Parathyroid adenoma (tissue), 2 donors: ENCODE data around the gene C14orf39.

Source experiments
- H2AFZ ChIP-seq: fragments of 300-600 bp; sonication (generic); one replicate; pipeline ENCODE4 v1.7.0; 2017; ENCODE audit warnings: antibody characterized with exemption, mild to moderate bottlenecking
- H3K27ac ChIP-seq: fragments of 300-600 bp; sonication (generic); one replicate; pipeline ENCODE4 v1.7.0; 2017
- H3K27me3 ChIP-seq: fragments of 300-600 bp; sonication (generic); one replicate; pipeline ENCODE4 v1.7.0; 2017; ENCODE audit warnings: low read length; ENCODE audit not compliant: control insufficient read depth, insufficient read depth
- H3K36me3 ChIP-seq: fragments of 300-600 bp; sonication (generic); one replicate; pipeline ENCODE4 v1.7.0; 2017; ENCODE audit warnings: low read length; ENCODE audit not compliant: control insufficient read depth, insufficient read depth
- H3K4me1 ChIP-seq: fragments of 300-600 bp; sonication (generic); one replicate; pipeline ENCODE4 v1.7.0; 2017; ENCODE audit warnings: control low read depth
- H3K4me2 ChIP-seq: fragments of 300-600 bp; sonication (generic); one replicate; pipeline ENCODE4 v1.7.0; 2017; ENCODE audit warnings: low read length
- H3K4me3 ChIP-seq: fragments of 300-600 bp; sonication (generic); one replicate; pipeline ENCODE4 v1.7.0; 2017; ENCODE audit warnings: low read depth, low read length
- H3K79me2 ChIP-seq: fragments of 300-600 bp; sonication (generic); one replicate; pipeline ENCODE4 v1.7.0; 2017; ENCODE audit warnings: control low read depth
- H3K9ac ChIP-seq: fragments of 300-600 bp; sonication (generic); one replicate; pipeline ENCODE4 v1.7.0; 2017; ENCODE audit warnings: mild to moderate bottlenecking
- H3K9me3 ChIP-seq: fragments of 300-600 bp; sonication (generic); one replicate; pipeline ENCODE4 v1.7.0; 2017; ENCODE audit warnings: low read length; ENCODE audit not compliant: control insufficient read depth
- TF ChIP-seq, protein P1 (sequence below): fragments of 300-600 bp; sonication (generic); IDR thresholded peaks from one replicate; pipeline ENCODE4 v1.7.0; 2017; ENCODE audit warnings: antibody characterized with exemption, mild to moderate bottlenecking
- donor health status: primary hyperparathyroidism.

The C14orf39 gene

DNA sequence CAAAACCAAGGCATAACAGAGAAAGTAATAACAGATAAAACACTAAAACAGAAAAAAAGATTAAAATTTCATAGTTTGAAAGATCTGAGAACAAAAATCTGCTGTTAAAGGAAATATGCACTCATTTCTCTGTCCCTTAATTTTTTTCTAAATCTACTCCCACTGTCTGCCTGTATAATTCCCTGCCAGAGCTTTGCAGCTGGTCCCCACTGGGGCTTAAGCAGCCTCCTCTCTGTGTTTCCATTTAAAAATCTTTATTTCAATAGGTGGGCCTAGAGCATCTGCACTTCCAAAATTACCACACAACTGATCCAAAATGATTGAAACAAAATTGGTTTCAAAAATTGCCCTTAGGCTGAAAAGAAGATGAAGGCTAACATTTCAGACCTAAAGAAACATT, 16.7 kb upstream of the C14orf39 start:
- H3K36me3 ChIP-seq: no peaks in the 10 kb centered on the region
- no peak overlapping the region for H3K4me2 ChIP-seq
- H3K9me3 ChIP-seq: no peaks in the 10 kb centered on the region
- H2AFZ ChIP-seq: no peak overlapping the region
- TF ChIP-seq, protein P1, sequence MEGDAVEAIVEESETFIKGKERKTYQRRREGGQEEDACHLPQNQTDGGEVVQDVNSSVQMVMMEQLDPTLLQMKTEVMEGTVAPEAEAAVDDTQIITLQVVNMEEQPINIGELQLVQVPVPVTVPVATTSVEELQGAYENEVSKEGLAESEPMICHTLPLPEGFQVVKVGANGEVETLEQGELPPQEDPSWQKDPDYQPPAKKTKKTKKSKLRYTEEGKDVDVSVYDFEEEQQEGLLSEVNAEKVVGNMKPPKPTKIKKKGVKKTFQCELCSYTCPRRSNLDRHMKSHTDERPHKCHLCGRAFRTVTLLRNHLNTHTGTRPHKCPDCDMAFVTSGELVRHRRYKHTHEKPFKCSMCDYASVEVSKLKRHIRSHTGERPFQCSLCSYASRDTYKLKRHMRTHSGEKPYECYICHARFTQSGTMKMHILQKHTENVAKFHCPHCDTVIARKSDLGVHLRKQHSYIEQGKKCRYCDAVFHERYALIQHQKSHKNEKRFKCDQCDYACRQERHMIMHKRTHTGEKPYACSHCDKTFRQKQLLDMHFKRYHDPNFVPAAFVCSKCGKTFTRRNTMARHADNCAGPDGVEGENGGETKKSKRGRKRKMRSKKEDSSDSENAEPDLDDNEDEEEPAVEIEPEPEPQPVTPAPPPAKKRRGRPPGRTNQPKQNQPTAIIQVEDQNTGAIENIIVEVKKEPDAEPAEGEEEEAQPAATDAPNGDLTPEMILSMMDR: no peak
- H3K27ac ChIP-seq: no peak overlapping the region
- H3K4me1 ChIP-seq: no peaks in the 10 kb centered on the region
- H3K4me3 ChIP-seq: no peak overlapping the region
- H3K27me3 ChIP-seq: peaks cover 5% of the 10 kb centered on the region
- no peaks in the 10 kb centered on the region for H3K79me2 ChIP-seq
- no peak overlapping the region for H3K9ac ChIP-seq

DNA sequence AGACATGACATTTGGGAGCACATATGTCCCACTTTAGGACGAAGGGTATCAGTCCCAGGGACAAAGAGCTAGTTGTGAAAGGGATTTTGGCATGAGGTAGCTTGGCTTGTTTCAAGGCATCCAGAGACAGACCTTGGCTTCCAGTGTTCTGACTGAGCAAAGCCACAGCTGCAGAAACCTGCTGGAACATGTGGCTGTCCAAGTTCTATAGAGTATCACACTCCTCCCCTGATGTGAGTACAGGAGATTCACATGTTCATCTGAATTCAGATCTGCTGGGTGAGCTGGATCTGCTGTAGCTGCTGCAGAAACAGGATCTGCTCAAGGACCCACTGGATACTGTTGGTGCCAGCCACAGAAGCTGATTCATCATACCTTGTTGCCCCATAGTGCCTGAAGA, 10.1 kb upstream of the C14orf39 start:
- Histone ChIP-seq H3K4me3 (no peak overlapping the region), H3K79me2 (no peaks in the 10 kb centered on the region), H3K4me2 (no peak overlapping the region), H2AFZ (no peak overlapping the region), H3K36me3 (no peaks in the 10 kb centered on the region), H3K4me1 (no peaks in the 10 kb centered on the region), H3K27ac (no peak overlapping the region), H3K9ac (no peak overlapping the region), H3K27me3 (no peaks in the 10 kb centered on the region), H3K9me3 (no peaks in the 10 kb centered on the region)
- TF ChIP-seq, protein P1: no peak

- Histone ChIP-seq H3K4me3 (no peak overlapping the region), H3K36me3 (no peaks in the 10 kb centered on the region), H3K9me3 (no peaks in the 10 kb centered on the region), H3K4me1 (no peaks in the 10 kb centered on the region), H3K4me2 (no peak overlapping the region), H3K27ac (no peak overlapping the region), H3K9ac (no peak overlapping the region), H2AFZ (no peak overlapping the region), H3K79me2 (no peaks in the 10 kb centered on the region), H3K27me3 (no peaks in the 10 kb centered on the region)
- TF ChIP-seq, protein P1: no peak
Measured at GRCh38 chr14:60490270-60490669, 4.4 kb upstream of the C14orf39 start.

- Histone ChIP-seq H2AFZ (no peak overlapping the region), H3K36me3 (no peaks in the 10 kb centered on the region), H3K9me3 (no peaks in the 10 kb centered on the region), H3K9ac (no peak overlapping the region), H3K79me2 (no peaks in the 10 kb centered on the region), H3K4me3 (no peak overlapping the region), H3K4me2 (no peak overlapping the region), H3K4me1 (no peaks in the 10 kb centered on the region), H3K27ac (no peak overlapping the region), H3K27me3 (no peaks in the 10 kb centered on the region)
- TF ChIP-seq, protein P1: no peak
Measured at GRCh38 chr14:60488175-60488574, 2.3 kb upstream of the C14orf39 start.

DNA sequence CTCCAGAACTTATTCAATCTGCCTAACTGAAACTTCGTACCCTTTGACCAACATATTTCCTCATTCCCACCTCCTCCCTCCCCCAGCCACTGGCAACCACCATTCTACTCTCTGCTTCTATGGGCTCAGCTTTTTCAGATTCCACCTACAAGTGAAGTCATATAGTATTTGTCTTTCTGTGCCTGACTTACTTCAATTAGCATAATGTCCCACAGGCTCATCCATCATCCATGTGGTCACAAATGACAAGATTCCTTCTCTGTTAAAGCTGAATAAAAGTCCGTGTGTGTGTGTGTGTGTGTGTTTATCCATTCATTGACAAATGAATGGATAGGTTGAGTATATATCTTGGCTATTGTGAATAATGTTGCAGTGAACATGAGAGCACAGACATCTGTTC, 1.3 kb upstream of the C14orf39 start:
- Histone ChIP-seq H3K4me3 (no peak overlapping the region), H3K27me3 (no peaks in the 10 kb centered on the region)
- TF ChIP-seq, protein P1: no peak

More for the DNA sequence above, 1.3 kb upstream of the C14orf39 start:
- no peaks in the 10 kb centered on the region for H3K79me2 ChIP-seq
- H3K9ac ChIP-seq: no peak overlapping the region
- H3K27ac ChIP-seq: no peak overlapping the region
- H3K36me3 ChIP-seq: no peaks in the 10 kb centered on the region
- H3K4me1 ChIP-seq: no peaks in the 10 kb centered on the region
- no peak overlapping the region for H2AFZ ChIP-seq
- no peak overlapping the region for H3K4me2 ChIP-seq
- no peaks in the 10 kb centered on the region for H3K9me3 ChIP-seq
